ENCODE measurements around the gene KLHDC2.
A peak's percentile ranks its signal among the peaks of the same experiment; 100 is the strongest.
"Not testable (repeated sequence)": the region's sequence is repeated elsewhere in the genome, so short reads cannot be mapped to it uniquely, and the experiment has no call there.

Gene KLHDC2, protein sequence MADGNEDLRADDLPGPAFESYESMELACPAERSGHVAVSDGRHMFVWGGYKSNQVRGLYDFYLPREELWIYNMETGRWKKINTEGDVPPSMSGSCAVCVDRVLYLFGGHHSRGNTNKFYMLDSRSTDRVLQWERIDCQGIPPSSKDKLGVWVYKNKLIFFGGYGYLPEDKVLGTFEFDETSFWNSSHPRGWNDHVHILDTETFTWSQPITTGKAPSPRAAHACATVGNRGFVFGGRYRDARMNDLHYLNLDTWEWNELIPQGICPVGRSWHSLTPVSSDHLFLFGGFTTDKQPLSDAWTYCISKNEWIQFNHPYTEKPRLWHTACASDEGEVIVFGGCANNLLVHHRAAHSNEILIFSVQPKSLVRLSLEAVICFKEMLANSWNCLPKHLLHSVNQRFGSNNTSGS

DNA sequence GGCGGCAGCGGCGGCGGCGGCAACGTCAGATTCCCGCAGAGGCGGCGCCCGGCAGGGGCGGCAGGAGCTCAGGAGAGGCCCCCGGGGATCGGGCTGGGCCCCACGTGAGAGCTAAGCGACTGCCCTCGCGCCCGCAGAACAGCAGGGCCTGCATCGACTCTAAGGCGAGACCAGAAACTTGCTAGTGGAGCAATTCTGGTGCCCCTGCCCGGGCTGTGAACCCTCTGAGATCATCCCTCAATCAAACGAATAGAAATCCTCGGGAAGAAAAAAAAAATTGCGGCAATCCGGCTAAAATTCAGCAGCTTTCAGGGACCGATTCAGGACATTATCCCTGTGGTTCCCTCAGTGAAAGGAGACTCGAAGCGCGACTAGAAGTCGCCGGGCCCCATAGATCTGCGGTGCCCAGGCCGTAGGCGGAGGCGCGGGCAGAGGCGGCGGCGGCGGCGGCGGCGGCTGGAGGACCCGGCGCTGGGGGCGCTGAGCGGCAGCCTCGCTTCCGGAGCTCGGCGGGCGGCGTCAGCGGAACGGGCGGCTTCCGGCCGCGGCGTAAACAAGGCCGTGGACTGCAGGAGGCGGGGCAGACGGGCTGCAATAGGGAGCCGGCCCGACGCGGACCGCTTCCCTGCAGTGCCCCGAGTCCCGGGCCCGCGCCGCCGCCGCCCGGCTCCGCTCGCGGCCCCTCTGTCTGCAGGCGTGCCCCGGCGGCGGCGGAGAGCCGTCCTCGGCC is at the start of gene KLHDC2:
Gene KLHDC2, plus strand, starts transcription at position 583 of the 730 bp plus-strand sequence. CDS start 316 bp downstream, outside the sequence.
- DNase-seq = peak; percentile 59 to 95 (median 90)

DNA sequence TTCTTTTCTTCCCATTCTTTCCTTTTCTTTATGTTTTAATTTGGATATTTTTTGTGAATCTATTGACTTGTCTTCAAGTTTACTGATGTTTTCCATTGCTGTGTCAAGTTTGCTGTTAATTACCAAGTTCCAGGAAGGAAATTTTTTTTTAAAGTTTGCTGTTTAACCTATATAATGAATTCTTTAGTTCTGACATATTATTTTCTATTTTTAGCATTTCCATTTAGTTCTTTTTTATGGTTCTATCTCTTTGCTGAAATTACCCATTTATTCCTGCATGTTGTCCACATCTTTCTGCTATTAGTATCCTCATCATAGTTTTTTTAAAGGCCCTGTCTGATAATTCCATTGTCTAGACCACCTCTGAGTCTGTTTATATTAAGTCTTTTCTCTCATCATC is 47.2 kb upstream of the KLHDC2 start:
- DNase-seq = no peak
- intact Hi-C loops (cut with DNase I) = no loop called here

More for the DNA sequence above, at the start of gene KLHDC2:
- intact Hi-C loops (cut with DNase I) = loop anchor here (2.0 to 10.0 kb wide), 3 partner anchors 75 to 135 kb away; partner anchors contain the start of genes KLHDC1 and NEMF

DNA sequence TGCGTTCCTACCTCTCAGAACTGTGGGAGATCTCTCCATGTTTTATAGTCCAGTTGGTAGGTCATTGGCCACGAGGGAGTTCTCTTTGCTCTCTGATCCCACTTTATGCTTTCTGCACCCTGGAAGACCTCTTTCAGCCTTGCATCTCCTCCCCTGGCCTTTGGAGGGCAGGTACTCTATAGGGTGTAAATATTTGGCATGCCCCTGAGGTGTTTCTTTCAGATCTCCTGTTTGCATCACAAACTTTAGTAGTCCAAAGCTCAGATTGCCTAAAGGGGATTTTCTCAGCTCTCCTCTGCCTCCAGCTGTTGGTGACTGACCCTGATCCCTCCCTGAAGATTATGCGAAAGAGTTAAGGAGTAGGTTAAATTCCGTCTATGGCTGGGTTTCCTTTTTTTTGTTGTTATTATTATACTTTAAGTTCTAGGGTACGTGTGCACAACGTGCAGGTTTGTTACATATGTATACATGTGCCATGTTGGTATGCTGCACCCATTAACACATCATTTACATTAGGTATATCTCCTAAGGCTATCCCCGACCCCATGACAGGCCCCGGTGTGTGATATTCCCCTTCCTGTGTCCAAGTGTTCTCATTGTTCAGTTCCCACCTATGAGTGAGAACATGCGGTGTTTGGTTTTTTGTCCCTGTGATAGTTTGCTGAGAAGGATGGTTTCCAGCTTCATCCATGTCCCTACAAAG is 46.1 kb upstream of the KLHDC2 start:
- intact Hi-C loops (cut with DNase I); DNase-seq: not testable (repeated sequence)

DNA sequence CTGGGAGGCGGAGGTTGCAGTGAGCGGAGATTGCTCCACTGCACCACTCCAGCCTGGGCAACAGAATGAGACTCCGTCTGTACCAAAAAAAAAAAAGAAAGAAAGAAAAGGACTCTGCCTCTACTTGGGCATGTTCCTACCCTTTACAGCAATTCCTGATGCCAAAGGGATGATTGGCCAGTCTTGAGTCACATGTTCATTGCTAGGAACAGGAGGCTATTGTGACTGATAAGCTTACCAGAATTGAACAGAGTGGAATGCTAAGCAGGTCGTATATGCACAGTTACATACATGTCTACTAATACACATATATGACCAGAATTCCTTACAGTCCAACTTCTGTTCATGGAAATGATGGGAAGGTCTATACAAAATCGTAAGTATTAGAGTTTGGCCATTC is 40.8 kb upstream of the KLHDC2 start:
- DNase-seq = peak in 1 of 42 donors; percentile 13
- intact Hi-C loops (cut with DNase I) = no loop called here

DNA sequence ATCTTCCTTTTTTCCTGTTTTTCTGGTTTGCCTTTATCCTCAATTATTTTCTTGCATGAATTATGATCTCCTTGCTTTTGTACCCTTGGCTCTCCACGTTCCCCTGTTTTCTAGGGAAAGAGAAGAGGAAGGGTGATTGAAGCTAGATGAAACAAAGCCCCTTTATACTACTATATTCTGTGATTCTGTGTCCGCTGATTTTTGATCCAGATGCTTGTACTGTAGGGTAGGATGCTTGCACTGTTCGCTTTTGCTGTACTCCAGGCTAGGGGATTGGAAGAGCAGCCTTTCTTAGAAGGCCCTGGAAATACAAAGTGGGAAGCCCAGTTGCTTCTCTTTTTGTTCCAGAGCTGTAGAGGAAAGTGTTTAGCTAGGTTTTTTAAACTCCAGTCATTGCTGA is 35.1 kb upstream of the KLHDC2 start:
- peak in 6 of 42 donors; percentile 2 to 47 (median 8) for DNase-seq
- intact Hi-C loops (cut with DNase I) = no loop called here

DNA sequence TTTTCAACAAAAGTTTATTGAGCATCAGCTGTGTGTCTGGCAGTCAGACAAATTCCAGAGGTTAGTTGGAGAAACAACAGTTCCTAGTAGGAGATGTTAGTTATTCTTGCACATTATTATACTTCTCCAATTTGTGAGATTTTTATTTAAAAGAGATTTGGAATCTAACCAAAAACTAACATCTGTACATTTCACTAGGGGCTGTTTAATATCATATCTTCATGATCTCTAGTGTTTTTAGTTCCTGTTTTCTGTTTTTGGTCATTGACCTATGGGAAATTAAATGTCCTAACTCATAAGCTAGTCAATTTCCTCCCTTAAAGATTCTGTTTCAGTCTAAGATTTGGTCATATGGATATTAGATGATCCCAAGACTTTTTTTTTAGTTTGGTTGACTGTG is 34.1 kb upstream of the KLHDC2 start:
- intact Hi-C loops (cut with DNase I) = no loop called here

DNA sequence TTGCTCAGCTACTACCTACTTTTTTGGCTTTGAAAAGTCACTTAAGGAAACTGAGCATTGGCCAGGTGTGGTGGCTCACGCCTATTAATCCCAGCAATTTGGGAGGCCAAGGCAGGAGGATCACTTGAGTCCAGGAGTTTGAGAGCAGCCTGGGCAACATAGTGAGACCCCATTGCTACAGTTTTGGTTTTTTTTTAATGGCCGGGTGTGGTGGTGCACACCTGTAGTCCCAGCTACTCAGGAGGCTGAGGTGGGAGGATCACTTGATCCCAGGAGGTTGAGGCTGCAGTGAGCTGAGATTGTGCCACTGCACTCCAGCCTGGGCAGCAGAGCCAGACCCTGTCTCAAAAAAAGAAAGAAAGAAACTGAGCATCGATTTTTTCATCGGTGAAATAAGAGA is 32.3 kb upstream of the KLHDC2 start:
- DNase-seq; intact Hi-C loops (cut with DNase I): not testable (repeated sequence)

More for the DNA sequence above, 34.1 kb upstream of the KLHDC2 start:
- no peak for DNase-seq

DNA sequence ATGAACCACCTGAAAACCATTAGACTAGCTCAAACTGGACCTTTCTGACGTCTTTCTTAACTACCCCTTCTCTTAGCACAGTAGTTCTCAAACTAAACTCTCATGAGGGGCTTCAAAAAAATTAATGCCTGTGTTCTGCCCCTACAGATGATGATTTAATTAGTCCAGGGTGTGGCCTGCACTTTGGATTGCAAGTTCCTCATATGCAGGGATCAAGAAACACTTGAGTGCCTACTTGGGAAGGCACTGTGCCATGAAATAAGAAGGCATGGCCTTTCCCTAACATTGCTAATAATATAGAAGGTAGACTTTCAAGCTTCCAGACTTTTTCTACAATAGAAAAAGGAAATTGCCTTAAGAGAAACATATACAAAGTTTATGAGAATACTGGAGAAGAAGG is 22.8 kb upstream of the KLHDC2 start:
- intact Hi-C loops (cut with DNase I) = no loop called here

DNA sequence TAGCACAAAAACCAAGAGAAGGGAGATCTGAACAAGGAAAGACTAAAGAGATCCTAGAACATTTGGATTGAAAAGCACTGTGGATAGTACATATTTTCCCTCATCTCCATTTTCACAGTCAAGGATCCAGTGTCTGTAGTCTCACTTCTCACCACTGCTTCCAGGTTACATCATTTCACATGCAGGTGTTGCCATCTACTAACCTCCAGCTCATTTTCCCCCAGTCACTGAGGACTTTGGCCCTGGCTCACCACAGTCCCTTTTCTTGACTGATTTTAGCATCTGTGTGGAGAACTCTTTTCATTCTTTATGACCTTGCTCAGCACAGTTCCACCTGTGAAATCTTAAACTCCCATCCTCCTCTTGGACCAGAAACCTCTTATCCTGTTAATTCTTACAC is 21.5 kb upstream of the KLHDC2 start:
- intact Hi-C loops (cut with DNase I); DNase-seq: not testable (repeated sequence)

More for the DNA sequence above, 22.8 kb upstream of the KLHDC2 start:
- no peak for DNase-seq

DNA sequence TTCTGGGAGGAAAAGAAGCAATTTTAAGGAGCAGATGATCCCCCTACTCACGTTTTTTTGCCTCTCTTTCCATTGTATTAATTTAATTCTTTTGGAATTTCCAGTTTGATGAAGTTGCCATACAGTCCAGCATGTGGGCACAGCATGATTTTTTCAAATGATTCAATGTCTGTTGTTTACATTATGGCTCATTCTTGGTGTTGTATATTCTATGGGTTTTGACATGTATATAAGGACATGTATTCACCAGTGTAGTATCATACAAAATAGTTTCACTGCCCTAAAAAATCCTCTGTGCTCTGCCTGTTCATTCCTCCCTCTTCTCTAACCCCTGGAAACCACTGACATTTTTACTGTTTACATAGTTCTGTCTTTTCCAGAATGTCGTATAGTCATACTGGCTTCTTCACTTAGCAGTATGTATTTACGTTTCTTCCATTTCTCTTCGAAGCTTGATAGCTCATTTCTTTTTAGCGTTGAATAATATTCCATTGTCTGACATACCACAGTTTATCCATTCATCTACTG is 13.3 kb upstream of the KLHDC2 start:
- DNase-seq = no peak
- intact Hi-C loops (cut with DNase I) = no loop called here

DNA sequence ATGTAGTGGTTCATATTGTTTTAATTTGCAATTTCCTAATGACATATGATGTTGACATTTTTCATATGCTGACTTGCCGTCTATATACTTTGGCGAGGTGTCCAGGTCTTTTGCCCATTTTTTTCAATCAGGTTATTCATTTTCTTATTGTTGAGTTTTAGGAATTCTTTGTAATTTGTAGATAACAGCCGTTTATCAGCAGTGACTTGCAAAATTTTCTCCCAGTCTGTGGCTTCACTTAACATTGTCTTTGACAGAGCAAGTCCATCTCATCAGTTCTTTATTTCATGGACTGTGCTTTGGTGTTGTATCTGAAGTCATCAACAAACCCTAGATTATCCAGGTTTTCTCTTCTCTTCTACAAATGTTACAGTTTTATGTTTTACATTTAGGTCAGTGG is 12.6 kb upstream of the KLHDC2 start:
- no peak for DNase-seq
- intact Hi-C loops (cut with DNase I) = no loop called here

DNA sequence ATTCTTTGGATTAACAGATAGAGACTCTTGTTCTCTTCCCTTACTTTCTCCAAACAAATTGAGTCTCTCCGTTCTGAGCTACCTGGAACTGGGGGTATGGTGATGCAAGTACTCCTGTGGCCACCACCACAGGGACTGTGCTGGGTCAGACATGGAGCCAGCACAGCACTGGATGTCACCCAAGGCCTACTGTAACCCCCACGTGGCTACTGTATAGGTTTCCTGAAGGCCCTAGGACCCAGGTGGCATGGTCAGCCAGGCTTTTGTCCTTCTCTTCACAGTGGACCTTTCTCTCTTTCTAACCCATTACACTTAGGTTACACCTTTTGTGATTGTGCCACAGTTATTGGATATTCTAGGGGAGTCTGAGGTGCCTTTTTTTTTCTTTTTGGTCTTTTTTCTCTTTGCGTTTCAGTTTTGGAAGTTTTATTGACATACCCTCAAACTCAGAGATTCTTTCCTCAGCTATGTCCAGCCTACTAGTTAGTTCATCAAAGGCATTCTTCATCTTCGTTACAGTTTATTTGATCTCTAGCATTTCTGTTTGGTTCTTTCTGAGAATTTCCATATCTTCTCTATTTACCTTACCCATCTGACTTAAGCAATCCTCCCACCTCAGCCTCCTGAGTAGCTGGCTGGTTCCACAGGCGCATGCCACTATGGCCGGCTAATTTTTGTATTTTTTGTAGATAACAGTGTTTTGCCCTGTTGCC is 6.0 kb upstream of the KLHDC2 start:
- no peak for DNase-seq
- intact Hi-C loops (cut with DNase I) = loop anchor here (10.0 kb wide), 1 partner anchor 93 kb away; the partner anchor contains the start of gene NEMF

DNA sequence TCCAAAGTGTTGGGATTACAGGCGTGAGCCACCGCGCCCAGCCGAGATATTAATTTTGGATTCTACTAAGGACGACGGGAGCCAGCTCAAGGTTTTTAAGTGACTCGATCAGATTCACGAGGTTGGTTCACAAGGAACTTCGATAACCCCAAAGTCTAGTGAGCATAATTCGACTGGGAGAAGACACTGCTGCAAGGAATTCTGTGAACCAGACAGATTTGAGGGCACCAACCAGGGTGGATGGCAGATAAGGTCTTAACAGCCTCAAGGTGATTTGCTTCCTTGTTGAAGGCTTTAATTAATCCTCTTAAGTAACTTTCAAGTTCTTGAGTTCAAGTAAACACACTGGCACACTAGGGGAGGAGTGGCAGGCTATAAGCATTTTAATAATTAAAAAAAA is 1.1 kb upstream of the KLHDC2 start:
- peak in 1 of 42 donors; percentile 43 for DNase-seq
- intact Hi-C loops (cut with DNase I) = loop anchor here (2.0 to 10.0 kb wide), 3 partner anchors 74 to 135 kb away; partner anchors contain the start of genes KLHDC1 and NEMF

DNA sequence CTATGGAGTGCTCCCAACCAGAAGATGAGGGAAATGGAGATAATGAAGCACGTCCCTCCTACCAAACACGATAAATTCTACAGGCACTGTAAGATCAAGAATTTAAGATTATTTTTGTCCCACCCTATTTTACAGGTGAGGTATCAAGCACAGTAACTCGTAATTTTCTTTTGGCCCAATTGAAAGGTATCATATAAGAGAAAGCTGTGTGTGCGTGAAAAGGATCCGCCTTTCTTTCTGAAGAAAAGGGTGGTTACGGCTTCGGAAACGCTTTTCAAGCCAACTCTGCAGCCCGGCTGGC is 733 bp upstream of the KLHDC2 start:
- intact Hi-C loops (cut with DNase I) = loop anchor here (2.0 to 10.0 kb wide), 3 partner anchors 74 to 135 kb away; partner anchors contain the start of genes KLHDC1 and NEMF
- DNase-seq = no peak

DNA sequence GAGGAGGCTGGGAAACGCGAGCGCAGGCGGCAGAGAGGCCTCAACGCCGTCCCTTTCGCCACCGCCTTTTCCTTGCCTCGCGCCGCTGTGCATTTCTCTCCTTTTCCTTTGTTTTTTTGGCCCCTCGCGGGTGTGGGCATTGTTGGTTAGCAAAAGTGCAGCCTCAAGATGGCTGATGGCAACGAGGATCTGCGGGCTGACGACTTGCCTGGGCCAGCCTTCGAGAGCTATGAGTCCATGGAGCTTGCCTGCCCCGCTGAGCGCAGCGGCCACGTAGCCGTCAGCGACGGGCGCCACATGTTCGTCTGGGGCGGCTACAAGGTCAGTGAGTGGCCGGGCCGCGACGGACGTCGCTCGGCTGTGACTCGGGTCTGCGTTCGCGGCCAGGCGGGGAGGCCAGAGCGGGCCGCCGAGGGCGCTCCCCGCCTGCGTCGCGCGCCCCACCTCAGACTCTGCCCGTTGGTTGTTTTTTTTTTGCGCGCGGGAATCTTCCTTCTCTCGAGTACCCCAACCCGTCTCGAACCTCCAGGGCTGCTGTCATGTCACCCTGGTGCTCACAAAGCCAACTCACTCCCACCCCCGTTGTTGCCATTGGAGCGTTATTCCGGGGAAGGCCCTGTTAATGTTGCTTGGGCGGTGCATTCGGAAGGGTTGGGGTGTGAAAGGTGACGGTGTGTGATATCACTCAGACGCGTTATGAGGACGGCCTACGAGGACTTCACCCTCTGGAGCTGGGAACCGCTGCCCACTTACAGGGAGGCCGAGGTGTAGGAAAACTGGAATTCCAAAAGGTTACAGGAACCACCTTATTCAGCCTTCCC is 558 bp downstream of the KLHDC2 start:
- intact Hi-C loops (cut with DNase I) = loop anchor here (5.0 to 10.0 kb wide), 2 partner anchors 86 to 136 kb away; partner anchors contain the start of gene NEMF
- DNase-seq = peak; percentile 32 to 86 (median 66)

DNA sequence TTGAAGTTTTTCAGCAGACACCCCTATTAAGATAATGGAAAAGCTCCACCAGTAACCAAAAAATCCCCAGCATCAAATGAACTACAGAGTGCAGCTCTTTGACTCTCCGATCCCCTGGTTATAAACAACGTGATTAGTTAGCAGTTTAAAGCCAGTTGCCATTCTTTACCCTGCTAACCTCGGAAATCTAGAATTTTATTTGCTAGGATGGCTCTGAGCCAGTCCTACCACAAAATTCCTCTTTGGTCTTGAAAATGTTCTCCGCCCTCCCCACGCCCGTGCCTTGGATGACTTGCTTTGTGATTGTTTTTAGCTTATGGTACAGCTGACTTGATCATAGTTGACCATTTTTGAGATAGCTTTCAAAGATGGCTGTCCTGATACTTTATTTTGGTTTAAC is 1.2 kb downstream of the KLHDC2 start:
- DNase-seq = peak in 1 of 42 donors; percentile 20
- intact Hi-C loops (cut with DNase I) = loop anchor here (5.0 to 10.0 kb wide), 2 partner anchors 86 to 137 kb away; partner anchors contain the start of gene NEMF

DNA sequence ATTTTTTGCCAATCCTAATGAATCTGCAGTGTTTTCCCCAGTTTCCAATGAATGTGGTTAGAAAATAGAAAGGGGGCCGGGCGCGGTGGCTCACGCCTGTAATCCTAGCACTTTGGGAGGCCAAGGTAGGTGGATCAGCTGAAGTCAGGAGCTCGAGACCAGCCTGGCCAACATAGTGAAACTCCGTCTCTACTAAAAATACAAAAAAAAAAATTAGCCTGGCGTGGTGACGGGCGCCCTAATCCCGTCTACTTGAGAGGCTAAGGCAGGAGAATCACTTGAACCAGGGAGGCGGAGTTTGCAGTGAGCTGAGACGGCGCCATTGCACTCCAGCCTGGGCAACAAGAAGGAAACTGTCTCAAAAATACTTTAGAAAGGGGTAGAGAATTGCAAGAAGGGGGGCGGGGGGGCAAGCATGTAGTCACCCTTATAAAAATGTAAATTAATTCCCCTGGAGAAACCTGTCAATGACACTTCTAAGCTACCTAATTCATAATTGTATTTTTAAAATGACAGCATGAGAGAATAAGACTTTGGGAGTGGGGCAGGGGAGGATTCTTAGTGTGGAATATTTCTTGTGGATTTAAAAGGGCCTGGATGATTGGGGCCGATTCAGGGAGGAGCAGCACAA is 1.7 kb downstream of the KLHDC2 start:
- peak in 3 of 42 donors; percentile 15 to 45 (median 32) for DNase-seq

More for the DNA sequence above, 1.7 kb downstream of the KLHDC2 start:
- intact Hi-C loops (cut with DNase I) = loop anchor here (5.0 to 10.0 kb wide), 2 partner anchors 85 to 137 kb away; partner anchors contain the start of gene NEMF

All from head of caudate nucleus (tissue), 42 donors.